ENCODE results near the gene GFPT2. TPM values are rescaled to one million over a fixed set of nuclear protein-coding genes. Genes with fewer than 3 reads are reported as not detected.

The GFPT2 gene
- total and polyA plus RNA-seq, 2 of the 8 experiments (the other 6 are each of a cell fraction or from before 2014, with no cell fraction given), result 83.7 to 143 TPM

- H4K20me1 ChIP-seq (replicated peaks in 1 of 2; ENCODE audit: control insufficient read depth in 1 of 2, insufficient read depth in 2 of 2, low read length in 2 of 2), result peaks cover 3 to 11% of the 10 kb centered on the region in 2 experiments
- H2BK5ac ChIP-seq (ENCODE audit: low read depth, low read length), result no peak overlapping the region
- no peak overlapping the region for H4K8ac ChIP-seq (ENCODE audit: extremely low read depth, insufficient read depth, low read length)
- no peak overlapping the region for H2AK5ac ChIP-seq (ENCODE audit: low read depth, low read length)
- H2AFZ ChIP-seq (ENCODE audit: low read length), result no peak overlapping the region
- POLR2A ChIA-PET (ENCODE audit: partially characterized antibody), result interaction anchor here (0.8 kb wide), 1 partner anchor 14 kb away, joined by 3 read pairs; no protein-coding TSS in a partner anchor
- H2BK12ac ChIP-seq (ENCODE audit: low read depth, low read length), result no peak overlapping the region
- no peaks in the 10 kb centered on the region for H3K27me3 ChIP-seq (replicated peaks in 1 of 4; ENCODE audit: control insufficient read depth in 3 of 4, extremely low read depth in 1 of 4, insufficient read depth in 3 of 4, low read length in 3 of 4)
- peaks cover 2% of the 10 kb centered on the region; the same call in 1 of the 2 replicates for H3K23me2 ChIP-seq (ENCODE audit: low read depth, low read length)
- no peak overlapping the region for H4K5ac ChIP-seq (ENCODE audit: insufficient read length, low read depth, low read length)
- H3K56ac ChIP-seq (replicated peaks; ENCODE audit: insufficient read length, low read depth, low read length), result no peak overlapping the region
- H3K4me2 ChIP-seq (ENCODE audit: insufficient read depth in 1 of 2, low read depth in 2 of 2, low read length in 2 of 2), result no peak overlapping the region
- H4K91ac ChIP-seq (replicated peaks; ENCODE audit: insufficient read length, low read length), result no peak overlapping the region
- H3K23ac ChIP-seq (ENCODE audit: insufficient read length), result no peak overlapping the region
- H2BK120ac ChIP-seq (replicated peaks; ENCODE audit: low read depth, low read length), result no peak overlapping the region
- H2BK20ac ChIP-seq (ENCODE audit: low read length), result no peak overlapping the region
- FAIRE-seq, result no peak
- H3K4ac ChIP-seq (replicated peaks; ENCODE audit: insufficient read length, low read depth, low read length), result no peak overlapping the region
- DNase-seq (ENCODE audit: low read depth in 1 of 2, low spot score in 2 of 2), result no peak
- H3K79me1 ChIP-seq (ENCODE audit: low read depth, low read length), result peaks cover 16% of the 10 kb centered on the region
- H3K4me1 ChIP-seq (replicated peaks in 1 of 4; ENCODE audit: control insufficient read depth in 3 of 4, insufficient read depth in 4 of 4, low read length in 3 of 4), result peaks cover 0 to 3% (median under 1%) of the 10 kb centered on the region in 4 experiments; a peak in 3 of 7 replicates
- H3K27ac ChIP-seq (ENCODE audit: low read depth, low read length), result no peak overlapping the region
- H3K14ac ChIP-seq (ENCODE audit: insufficient read length), result no peak overlapping the region
- no peak for TF ChIP-seq POLR2A (IDR thresholded peaks at IDR 0.05; ENCODE audit: control extremely low read depth in 1 of 2, low read depth in 2 of 2, low read length in 2 of 2)
- no peak for TF ChIP-seq ATF3 (IDR thresholded peaks at IDR 0.05; ENCODE audit: insufficient read depth, low read depth, low read length)
- TF ChIP-seq CTBP2 (IDR thresholded peaks at IDR 0.05; ENCODE audit: borderline replicate concordance, insufficient read depth, insufficient read length, low read length), result no peak
- no peak for TF ChIP-seq MAFK (IDR thresholded peaks at IDR 0.05; ENCODE audit: low read depth, low read length)
- no peak for TF ChIP-seq HDAC6 (IDR thresholded peaks at IDR 0.05; ENCODE audit: low read depth, low read length)
- TF ChIP-seq TEAD4 (IDR thresholded peaks at IDR 0.05; ENCODE audit: low read depth, low read length), result no peak
- TF ChIP-seq CREB1 (IDR thresholded peaks at IDR 0.05), result no peak
- no peak for TF ChIP-seq SAP30 (IDR thresholded peaks at IDR 0.05; ENCODE audit: insufficient read depth, insufficient replicate concordance, low read length)
- no peak for TF ChIP-seq USF2 (IDR thresholded peaks at IDR 0.05; ENCODE audit: low read length)
- CTCF ChIA-PET (ENCODE audit: partially characterized antibody), result no interaction called here
- H2BK15ac ChIP-seq (ENCODE audit: low read length), result no peak overlapping the region
- H3K79me2 ChIP-seq (ENCODE audit: control insufficient read depth in 1 of 2, insufficient read depth in 2 of 2, low read length in 2 of 2), result peaks cover 7 to 64% of the 10 kb centered on the region in 2 experiments; a peak in 3 of 4 replicates
- no peak overlapping the region for H3K9ac ChIP-seq (replicated peaks in 1 of 4; ENCODE audit: extremely low read depth in 1 of 4, low read depth in 3 of 4, low read length in 3 of 4)
- H3K36me3 ChIP-seq (ENCODE audit: control insufficient read depth in 2 of 4, insufficient read depth in 4 of 4, low read length in 3 of 4), result peaks cover 0 to 13% (median 2%) of the 10 kb centered on the region in 4 experiments; a peak in 3 of 8 replicates
- no peak overlapping the region for H3K18ac ChIP-seq (ENCODE audit: extremely low read depth, low read length)
- 93% methylated on average over 2 of the region's 2 CpGs; no CpG with 5 or more reads in 1 of the 2 experiments for WGBS, 2 experiments (ENCODE audit: extremely low coverage in 1 of 2, insufficient coverage in 1 of 2, insufficient read length in 1 of 2, insufficient replicate concordance in 2 of 2, low coverage in 1 of 2, low lambda C conversion rate in 2 of 2, missing lambda C conversion rate in 1 of 2)
- no peak overlapping the region for H3K4me3 ChIP-seq (ENCODE audit: extremely low read depth in 1 of 4, insufficient read depth in 2 of 4, low read depth in 3 of 4, low read length in 4 of 4)
- no peaks in the 10 kb centered on the region for H3K9me3 ChIP-seq (ENCODE audit: insufficient read depth in 2 of 2, low read depth in 1 of 2, low read length in 1 of 2)
Measured at GRCh38 chr5:180287404-180287803, 65.7 kb downstream of the GFPT2 start.

Measured in H1 (cell line).